Hippocampal formation (tissue), 2 donors: ENCODE measurements around the gene PKP2.
"Not testable (repeated sequence)": the region's sequence is repeated elsewhere in the genome, so short reads cannot be mapped to it uniquely, and the experiment has no call there.

ENCODE experiments used
- DNase-seq, 2 donors: peaks; one replicate each; lab custom pipeline; 2025; lab: John Stamatoyannopoulos, UW

Gene PKP2

GRCh38 chr12:32895688-32896431 is 717 bp downstream of the PKP2 start:
- DNase-seq, result no peak

- DNase-seq, result no peak
Measured at GRCh38 chr12:32894566-32894965, 2.0 kb downstream of the PKP2 start.

- no peak for DNase-seq
Measured at GRCh38 chr12:32893458-32893857, 3.1 kb downstream of the PKP2 start.

GRCh38 chr12:32893043-32893442 is 3.5 kb downstream of the PKP2 start:
- DNase-seq, result no peak

GRCh38 chr12:32892369-32892768 is 4.2 kb downstream of the PKP2 start:
- not testable (repeated sequence) for DNase-seq

GRCh38 chr12:32891956-32892355 is 4.6 kb downstream of the PKP2 start:
- DNase-seq, result no peak

- DNase-seq, result no peak
Measured at GRCh38 chr12:32891526-32891925, 5.1 kb downstream of the PKP2 start.

- DNase-seq, result no peak
Measured at GRCh38 chr12:32889011-32889760, 7.4 kb downstream of the PKP2 start.

- no peak for DNase-seq
Measured at GRCh38 chr12:32887058-32887457, 9.5 kb downstream of the PKP2 start.

GRCh38 chr12:32885831-32886230 is 10.7 kb downstream of the PKP2 start:
- DNase-seq, result no peak

GRCh38 chr12:32884962-32885361 is 11.6 kb downstream of the PKP2 start:
- DNase-seq, result no peak

GRCh38 chr12:32881702-32882101 is 14.9 kb downstream of the PKP2 start:
- no peak for DNase-seq

- DNase-seq, result no peak
Measured at GRCh38 chr12:32881107-32881506, 15.5 kb downstream of the PKP2 start.

GRCh38 chr12:32879066-32879465 is 17.5 kb downstream of the PKP2 start:
- not testable (repeated sequence) for DNase-seq

GRCh38 chr12:32877601-32878459 is 18.7 kb downstream of the PKP2 start:
- DNase-seq, result peak; percentile 17 to 66

- no peak for DNase-seq
Measured at GRCh38 chr12:32876004-32876403, 20.6 kb downstream of the PKP2 start.

GRCh38 chr12:32874975-32875374 is 21.6 kb downstream of the PKP2 start:
- DNase-seq, result no peak

GRCh38 chr12:32874078-32874477 is 22.5 kb downstream of the PKP2 start:
- DNase-seq, result no peak

- DNase-seq, result not testable (repeated sequence)
Measured at GRCh38 chr12:32872416-32872815, 24.2 kb downstream of the PKP2 start.

GRCh38 chr12:32870716-32871115 is 25.9 kb downstream of the PKP2 start:
- no peak for DNase-seq

- DNase-seq, result no peak
Measured at GRCh38 chr12:32868885-32869284, 27.7 kb downstream of the PKP2 start.

GRCh38 chr12:32864731-32865130 is 31.8 kb downstream of the PKP2 start:
- DNase-seq, result no peak
